ENCODE results near the gene LRRC3. TPM values are rescaled to one million over a fixed set of nuclear protein-coding genes. Genes with fewer than 3 reads are reported as not detected.

LRRC3 gene
- total RNA-seq, 4 donors from 2014 or later: 2.9 to 5.8 (median 3.2) TPM

GRCh38 chr21:44423312-44423821 is 31.9 kb upstream of the LRRC3 start:
- peak in 1 of 2 donors; percentile 52 for DNase-seq (ENCODE audit: low spot score in 2 of 2)
- intact Hi-C loops (cut with DNase I; ENCODE audit: low total_unique reads): no loop called here
- 84 to 85% methylated on average over 8 to 11 of the region's 12 CpGs for WGBS, 2 donors
- H3K4me3 ChIP-seq (ENCODE audit: low read depth, poor library complexity, severe bottlenecking): no peak overlapping the region
- TF ChIP-seq CTCF (IDR thresholded peaks at IDR 0.05) (no peak), POLR2A (IDR thresholded peaks at IDR 0.05) (no peak)

- 77 to 80% methylated on average over 7 to 17 of the region's 17 CpGs for WGBS, 2 donors
- peak in 1 of 2 donors; percentile 67 for DNase-seq (ENCODE audit: low spot score in 2 of 2)
- no peak overlapping the region for H3K4me3 ChIP-seq (ENCODE audit: low read depth, poor library complexity, severe bottlenecking)
- no peak for TF ChIP-seq CTCF (IDR thresholded peaks at IDR 0.05)
- no peak for TF ChIP-seq POLR2A (IDR thresholded peaks at IDR 0.05)
- intact Hi-C loops (cut with DNase I; ENCODE audit: low total_unique reads): no loop called here
These were observed 31.2 kb upstream of the LRRC3 start for GRCh38 chr21:44423941-44424607.

- TF ChIP-seq CTCF (IDR thresholded peaks at IDR 0.05): no peak
- WGBS, 2 donors: 64 to 83% methylated on average over 12 to 25 of the region's 30 CpGs
- peak in 1 of 2 donors; percentile 80 for DNase-seq (ENCODE audit: low spot score in 2 of 2)
- H3K4me3 ChIP-seq (ENCODE audit: low read depth, poor library complexity, severe bottlenecking): no peak overlapping the region
- intact Hi-C loops (cut with DNase I; ENCODE audit: low total_unique reads): no loop called here
These were observed 30.6 kb upstream of the LRRC3 start for GRCh38 chr21:44424608-44425306.

GRCh38 chr21:44425307-44425894 is 29.9 kb upstream of the LRRC3 start:
- peak in 1 of 2 donors; percentile 81 for DNase-seq (ENCODE audit: low spot score in 2 of 2)
- intact Hi-C loops (cut with DNase I; ENCODE audit: low total_unique reads): no loop called here
- TF ChIP-seq CTCF (IDR thresholded peaks at IDR 0.05): no peak
- TF ChIP-seq POLR2A (IDR thresholded peaks at IDR 0.05): no peak
- 64 to 79% methylated on average over 32 to 40 of the region's 40 CpGs for WGBS, 2 donors
- H3K4me3 ChIP-seq (ENCODE audit: low read depth, poor library complexity, severe bottlenecking): no peak overlapping the region

- intact Hi-C loops (cut with DNase I; ENCODE audit: low total_unique reads): no loop called here
- H3K4me3 ChIP-seq (ENCODE audit: low read depth, poor library complexity, severe bottlenecking): no peak overlapping the region
- DNase-seq (ENCODE audit: low spot score in 2 of 2): peak in 1 of 2 donors; percentile 74
- TF ChIP-seq CTCF (IDR thresholded peaks at IDR 0.05) (no peak), POLR2A (IDR thresholded peaks at IDR 0.05) (no peak)
- 65 to 71% methylated on average over 9 to 13 of the region's 13 CpGs for WGBS, 2 donors
These were observed 29.2 kb upstream of the LRRC3 start for GRCh38 chr21:44425895-44426662.
